ENCODE data around the gene ACSM3.

ACSM3 gene

DNA sequence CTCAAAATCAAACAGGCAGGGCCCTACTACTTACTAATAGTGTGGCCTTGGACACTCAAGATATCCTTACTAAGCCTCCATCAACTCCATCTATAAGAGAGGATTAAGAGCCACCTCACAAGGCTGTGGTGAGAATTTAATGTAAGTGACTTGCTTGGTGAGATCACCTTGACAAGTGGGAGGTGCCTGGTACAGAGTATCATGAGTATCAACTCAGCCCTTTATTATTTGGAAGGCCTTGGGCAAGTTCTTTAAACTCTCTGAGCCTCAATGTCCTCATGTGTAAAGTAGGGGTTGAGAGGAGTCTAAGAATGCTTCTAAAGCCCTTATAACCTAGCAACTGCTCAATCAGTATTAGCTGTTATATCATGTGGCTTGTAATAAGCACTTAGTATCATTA, 37.2 kb upstream of the ACSM3 start:
- Histone ChIP-seq H3K4me2 (ENCODE audit: low read depth, low read length, poor library complexity, severe bottlenecking) (no peak overlapping the region), H3K9me3 (ENCODE audit: insufficient read depth, low read depth, low read length) (no peaks in the 10 kb centered on the region), H3K9me2 (replicated peaks; ENCODE audit: low read depth, low read length) (no peaks in the 10 kb centered on the region), H3K4me3 (ENCODE audit: low read length, poor library complexity, severe bottlenecking) (no peak overlapping the region), H2AFZ (ENCODE audit: low read length) (no peak overlapping the region), H3K4me1 (ENCODE audit: insufficient read depth, low read length, poor library complexity, severe bottlenecking) (no peaks in the 10 kb centered on the region), H3K79me2 (ENCODE audit: insufficient read depth, low read length) (no peaks in the 10 kb centered on the region), H3K36me3 (ENCODE audit: insufficient read depth, low read length) (no peaks in the 10 kb centered on the region), H3F3A (ENCODE audit: low read depth) (no peaks in the 10 kb centered on the region), H4K20me1 (ENCODE audit: insufficient read depth, low read length, poor library complexity, severe bottlenecking) (no peaks in the 10 kb centered on the region), H3K27me3 (ENCODE audit: insufficient read depth, low read length, poor library complexity, severe bottlenecking) (no peaks in the 10 kb centered on the region), H3K9ac (ENCODE audit: low read depth, low read length, poor library complexity, severe bottlenecking) (no peak overlapping the region)
- no peak for TF ChIP-seq EZH2phosphoT487 (IDR thresholded peaks at IDR 0.05; ENCODE audit: borderline replicate concordance)
- TF ChIP-seq, protein P1, sequence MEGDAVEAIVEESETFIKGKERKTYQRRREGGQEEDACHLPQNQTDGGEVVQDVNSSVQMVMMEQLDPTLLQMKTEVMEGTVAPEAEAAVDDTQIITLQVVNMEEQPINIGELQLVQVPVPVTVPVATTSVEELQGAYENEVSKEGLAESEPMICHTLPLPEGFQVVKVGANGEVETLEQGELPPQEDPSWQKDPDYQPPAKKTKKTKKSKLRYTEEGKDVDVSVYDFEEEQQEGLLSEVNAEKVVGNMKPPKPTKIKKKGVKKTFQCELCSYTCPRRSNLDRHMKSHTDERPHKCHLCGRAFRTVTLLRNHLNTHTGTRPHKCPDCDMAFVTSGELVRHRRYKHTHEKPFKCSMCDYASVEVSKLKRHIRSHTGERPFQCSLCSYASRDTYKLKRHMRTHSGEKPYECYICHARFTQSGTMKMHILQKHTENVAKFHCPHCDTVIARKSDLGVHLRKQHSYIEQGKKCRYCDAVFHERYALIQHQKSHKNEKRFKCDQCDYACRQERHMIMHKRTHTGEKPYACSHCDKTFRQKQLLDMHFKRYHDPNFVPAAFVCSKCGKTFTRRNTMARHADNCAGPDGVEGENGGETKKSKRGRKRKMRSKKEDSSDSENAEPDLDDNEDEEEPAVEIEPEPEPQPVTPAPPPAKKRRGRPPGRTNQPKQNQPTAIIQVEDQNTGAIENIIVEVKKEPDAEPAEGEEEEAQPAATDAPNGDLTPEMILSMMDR (conservative IDR thresholded peaks at IDR 0.05; ENCODE audit: low read length), result no peak

DNA sequence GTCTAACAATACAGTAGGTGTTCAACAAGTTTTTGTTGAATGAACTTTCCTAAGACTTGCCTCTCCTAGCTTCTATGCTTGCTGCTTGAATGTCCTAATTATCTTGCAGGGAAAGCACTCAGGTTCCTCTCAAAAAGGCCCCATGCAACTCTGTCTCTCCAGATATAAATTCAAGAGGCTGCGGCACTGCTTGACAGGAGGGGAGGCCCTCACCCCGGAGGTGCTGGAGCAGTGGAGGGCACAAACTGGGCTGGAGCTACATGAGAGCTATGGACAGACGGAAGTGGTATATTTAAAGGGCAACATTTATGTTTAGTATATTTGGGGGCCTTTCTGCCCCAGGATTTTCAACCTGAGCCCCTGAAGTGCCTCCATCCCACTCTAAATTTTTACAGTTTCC, 36.6 kb upstream of the ACSM3 start:
- no peaks in the 10 kb centered on the region for H3K36me3 ChIP-seq (ENCODE audit: insufficient read depth, low read length)
- no peaks in the 10 kb centered on the region for H3F3A ChIP-seq (ENCODE audit: low read depth)
- H2AFZ ChIP-seq (ENCODE audit: low read length), result no peak overlapping the region
- H4K20me1 ChIP-seq (ENCODE audit: insufficient read depth, low read length, poor library complexity, severe bottlenecking), result no peaks in the 10 kb centered on the region
- H3K9ac ChIP-seq (ENCODE audit: low read depth, low read length, poor library complexity, severe bottlenecking), result no peak overlapping the region
- no peak for TF ChIP-seq EZH2phosphoT487 (IDR thresholded peaks at IDR 0.05; ENCODE audit: borderline replicate concordance)
- TF ChIP-seq, protein P1 (conservative IDR thresholded peaks at IDR 0.05; ENCODE audit: low read length), result no peak
- no peaks in the 10 kb centered on the region for H3K9me2 ChIP-seq (replicated peaks; ENCODE audit: low read depth, low read length)
- H3K27me3 ChIP-seq (ENCODE audit: insufficient read depth, low read length, poor library complexity, severe bottlenecking), result no peaks in the 10 kb centered on the region
- no peak overlapping the region for H3K4me2 ChIP-seq (ENCODE audit: low read depth, low read length, poor library complexity, severe bottlenecking)
- H3K4me3 ChIP-seq (ENCODE audit: low read length, poor library complexity, severe bottlenecking), result no peak overlapping the region
- no peaks in the 10 kb centered on the region for H3K9me3 ChIP-seq (ENCODE audit: insufficient read depth, low read depth, low read length)
- no peaks in the 10 kb centered on the region for H3K79me2 ChIP-seq (ENCODE audit: insufficient read depth, low read length)
- H3K4me1 ChIP-seq (ENCODE audit: insufficient read depth, low read length, poor library complexity, severe bottlenecking), result no peaks in the 10 kb centered on the region

DNA sequence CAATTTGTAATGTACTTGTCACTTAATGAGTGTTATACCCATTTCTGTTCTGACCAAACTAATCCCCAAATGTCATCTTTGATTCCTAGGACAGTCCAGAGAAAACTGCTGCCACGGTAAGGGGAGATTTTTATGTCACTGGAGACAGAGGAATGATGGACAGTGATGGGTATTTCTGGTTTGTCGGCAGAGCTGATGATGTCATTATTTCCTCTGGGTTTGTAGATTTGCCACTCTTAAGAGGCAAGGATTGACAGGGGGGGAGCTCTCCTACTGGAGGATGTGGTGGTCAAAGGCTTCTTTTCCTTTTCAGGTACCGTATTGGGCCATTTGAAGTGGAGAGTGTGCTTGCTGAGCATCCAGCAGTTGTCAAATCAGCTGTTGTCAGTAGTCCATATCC, 34.7 kb upstream of the ACSM3 start:
- TF ChIP-seq, protein P1 (conservative IDR thresholded peaks at IDR 0.05; ENCODE audit: low read length), result no peak
- TF ChIP-seq EZH2phosphoT487 (IDR thresholded peaks at IDR 0.05; ENCODE audit: borderline replicate concordance), result no peak
- H3K4me1 ChIP-seq (ENCODE audit: insufficient read depth, low read length, poor library complexity, severe bottlenecking), result no peaks in the 10 kb centered on the region
- H3K4me2 ChIP-seq (ENCODE audit: low read depth, low read length, poor library complexity, severe bottlenecking), result no peak overlapping the region
- no peaks in the 10 kb centered on the region for H3K36me3 ChIP-seq (ENCODE audit: insufficient read depth, low read length)
- no peaks in the 10 kb centered on the region for H3F3A ChIP-seq (ENCODE audit: low read depth)
- no peak overlapping the region for H3K4me3 ChIP-seq (ENCODE audit: low read length, poor library complexity, severe bottlenecking)
- no peak overlapping the region for H2AFZ ChIP-seq (ENCODE audit: low read length)
- no peaks in the 10 kb centered on the region for H3K9me2 ChIP-seq (replicated peaks; ENCODE audit: low read depth, low read length)
- H3K9ac ChIP-seq (ENCODE audit: low read depth, low read length, poor library complexity, severe bottlenecking), result no peak overlapping the region
- H4K20me1 ChIP-seq (ENCODE audit: insufficient read depth, low read length, poor library complexity, severe bottlenecking), result no peaks in the 10 kb centered on the region
- H3K27me3 ChIP-seq (ENCODE audit: insufficient read depth, low read length, poor library complexity, severe bottlenecking), result no peaks in the 10 kb centered on the region
- no peaks in the 10 kb centered on the region for H3K79me2 ChIP-seq (ENCODE audit: insufficient read depth, low read length)
- no peaks in the 10 kb centered on the region for H3K9me3 ChIP-seq (ENCODE audit: insufficient read depth, low read depth, low read length)

All from Loucy (cell line).